CD4-positive, alpha-beta T cell (primary cell): ENCODE results near the gene BEX2. TPM values are rescaled to one million over a fixed set of nuclear protein-coding genes. Genes with fewer than 3 reads are reported as not detected.
A peak's percentile ranks its signal among the peaks of the same experiment; 100 is the strongest.

ENCODE experiments used
- ATAC-seq: fragments of 200-7000 bp; cut with Tn5 transposase; one replicate; pipeline ENCODE4 v1.10.0; 2022; ENCODE audit warnings: mild to moderate bottlenecking; ENCODE audit not compliant: poor library complexity
- CTCF ChIA-PET: fragments of 350-600 bp; sonication (Branson Sonifier 250); formaldehyde crosslinking; loops from one replicate; lab custom pipeline; 2021; ENCODE audit warnings: antibody characterized with exemption, inconsistent platforms; lab: Charles Lee
- POLR2A ChIA-PET: fragments of 350-600 bp; sonication (Branson Sonifier 250); formaldehyde crosslinking; loops from one replicate; lab custom pipeline; 2021; ENCODE audit warnings: antibody characterized with exemption, inconsistent platforms; lab: Charles Lee
- DNase-seq, 14 experiments: peaks; one replicate each; pipeline ENCODE4 v3.0.0-alpha.2; 2013 to 2020; ENCODE audit warnings: mixed read lengths in 2 of 14
- H3K27ac ChIP-seq, 2 donors: one replicate each; pipeline versions ENCODE4 v1.5.1 to v1.7.0; 2013; ENCODE audit warnings: low read length in 2 of 2, low read depth in 1 of 2, mild to moderate bottlenecking in 1 of 2
- H3K27me3 ChIP-seq, 2 experiments: 1 replicate in 1 of 2; 2 replicates in 1 of 2; pipeline versions ENCODE4 v1.6.1 to v1.7.0; 2013; ENCODE audit warnings: low read length in 2 of 2, control low read depth in 1 of 2, mild to moderate bottlenecking in 1 of 2, moderate library complexity in 1 of 2; ENCODE audit not compliant: insufficient read depth in 2 of 2, control insufficient read depth in 1 of 2
- H3K36me3 ChIP-seq: one replicate; pipeline ENCODE4 v1.6.1; 2013; ENCODE audit warnings: low read length, control low read depth; ENCODE audit not compliant: insufficient read depth
- H3K4me1 ChIP-seq: one replicate; pipeline ENCODE4 v1.6.1; 2013; ENCODE audit warnings: low read length, control low read depth; ENCODE audit not compliant: insufficient read depth
- H3K4me3 ChIP-seq: one replicate; pipeline ENCODE4 v1.5.1; 2013; ENCODE audit warnings: mild to moderate bottlenecking, low read length, moderate library complexity
- H3K9me3 ChIP-seq, 2 experiments: 1 replicate in 1 of 2; 2 replicates in 1 of 2; pipeline versions ENCODE4 v1.6.1 to v1.7.0; 2013; ENCODE audit warnings: low read length in 2 of 2, mild to moderate bottlenecking in 2 of 2, control low read depth in 1 of 2, moderate library complexity in 1 of 2; ENCODE audit not compliant: control insufficient read depth in 1 of 2, insufficient read depth in 1 of 2
- H3K27ac Mint-ChIP-seq: one replicate; pipeline ENCODE4 v1.8.0; 2020; ENCODE audit warnings: mixed read lengths
- H3K27me3 Mint-ChIP-seq: one replicate; pipeline ENCODE4 v1.8.0; 2021; ENCODE audit warnings: mixed read lengths
- H3K36me3 Mint-ChIP-seq: one replicate; pipeline ENCODE4 v1.8.0; 2021; ENCODE audit warnings: low read depth, mixed read lengths
- H3K4me1 Mint-ChIP-seq: one replicate; pipeline ENCODE4 v1.8.0; 2021; ENCODE audit warnings: low read depth, mixed read lengths
- H3K4me3 Mint-ChIP-seq: one replicate; pipeline ENCODE4 v1.8.0; 2020; ENCODE audit warnings: mild to moderate bottlenecking, mixed read lengths
- H3K9me3 Mint-ChIP-seq: one replicate; pipeline ENCODE4 v1.8.0; 2020; ENCODE audit warnings: mixed read lengths
- CTCF ChIP-seq: fragments of 200-600 bp; IDR thresholded peaks from one replicate; pipeline ENCODE4 v1.8.0; 2022; ENCODE audit warnings: antibody characterized with exemption, mild to moderate bottlenecking
- intact Hi-C, 2 experiments: fragments of 100-400 bp; cut with DNase I in 1 of 2; cut with micrococcal nuclease in 1 of 2; formaldehyde crosslinking; loops; one replicate each; pipeline versions ENCODE4 v1.15.1 to v1.9.0; 2023 to 2025; cut with DNase I, micrococcal nuclease
- total RNA-seq, 174 experiments: library from RNA in 2 of 174; stranded (reverse) in 2 of 174; gene quantifications; one replicate each; pipeline ENCODE4 v1.2.3 and lab custom pipeline; 2021 to 2026

The BEX2 gene
- total RNA-seq, 2 experiments from 2014 or later, result 46.4 to 49.3 TPM

- no peaks in the 10 kb centered on the region for H3K27me3 Mint-ChIP-seq
- CTCF ChIA-PET, result no interaction called here
- ATAC-seq, result no peak
- H3K27ac Mint-ChIP-seq, result no peak overlapping the region
- no peaks in the 10 kb centered on the region for H3K27me3 ChIP-seq
- no peaks in the 10 kb centered on the region for H3K4me1 ChIP-seq
- H3K4me1 Mint-ChIP-seq, result no peaks in the 10 kb centered on the region
- peak in 1 of 14 experiments; percentile 23 for DNase-seq
- TF ChIP-seq CTCF, result no peak
- peaks cover 5% of the 10 kb centered on the region for H3K36me3 Mint-ChIP-seq
- POLR2A ChIA-PET, result no interaction called here
- H3K9me3 ChIP-seq, result no peaks in the 10 kb centered on the region
- no peak overlapping the region for H3K4me3 Mint-ChIP-seq
- no peaks in the 10 kb centered on the region for H3K9me3 Mint-ChIP-seq
- intact Hi-C loops, result loop anchor here in 1 of 2 experiments (5.0 kb wide), 1 partner anchor 47 kb away; the partner anchor contains the start of gene TCEAL8
- no peaks in the 10 kb centered on the region for H3K36me3 ChIP-seq
- no peak overlapping the region for H3K27ac ChIP-seq
- H3K4me3 ChIP-seq, result no peak overlapping the region
Measured at GRCh38 chrX:103304705-103305104, 6.1 kb downstream of the BEX2 start.

GRCh38 chrX:103293118-103293517 is 17.7 kb downstream of the BEX2 start:
- DNase-seq, result no peak
- Histone ChIP-seq H3K4me3 (no peak overlapping the region), H3K36me3 (no peaks in the 10 kb centered on the region), H3K4me1 (no peaks in the 10 kb centered on the region), H3K27ac (no peak overlapping the region), H3K9me3 (no peaks in the 10 kb centered on the region), H3K27me3 (no peaks in the 10 kb centered on the region)
- intact Hi-C loops, result no loop called here
- no peaks in the 10 kb centered on the region for H3K4me1 Mint-ChIP-seq
- ATAC-seq, result no peak
- H3K9me3 Mint-ChIP-seq, result no peaks in the 10 kb centered on the region
- CTCF ChIA-PET, result no interaction called here
- no peak overlapping the region for H3K4me3 Mint-ChIP-seq
- no peaks in the 10 kb centered on the region for H3K36me3 Mint-ChIP-seq
- H3K27ac Mint-ChIP-seq, result no peak overlapping the region
- peaks cover 11% of the 10 kb centered on the region for H3K27me3 Mint-ChIP-seq
- no peak for TF ChIP-seq CTCF
- POLR2A ChIA-PET, result no interaction called here

GRCh38 chrX:103279624-103280023 is 31.2 kb downstream of the BEX2 start:
- TF ChIP-seq CTCF, result no peak
- ChIA-PET POLR2A (no interaction called here), CTCF (no interaction called here)
- H3K9me3 ChIP-seq, result no peaks in the 10 kb centered on the region
- H3K27ac ChIP-seq, result no peak overlapping the region
- Mint-ChIP-seq H3K4me1 (peaks cover 10% of the 10 kb centered on the region), H3K4me3 (no peak overlapping the region), H3K9me3 (no peaks in the 10 kb centered on the region), H3K36me3 (no peaks in the 10 kb centered on the region), H3K27ac (no peak overlapping the region), H3K27me3 (peaks cover 56% of the 10 kb centered on the region)
- no peaks in the 10 kb centered on the region for H3K36me3 ChIP-seq
- DNase-seq, result no peak
- no peak for ATAC-seq
- H3K27me3 ChIP-seq, result peaks cover 9 to 29% of the 10 kb centered on the region in 2 experiments
- intact Hi-C loops, result no loop called here
- no peak overlapping the region for H3K4me3 ChIP-seq
- peaks cover 6% of the 10 kb centered on the region for H3K4me1 ChIP-seq
